Measurements from ENCODE around the gene MACROD2. TPM values are rescaled to one million over a fixed set of nuclear protein-coding genes. Genes with fewer than 3 reads are reported as not detected.

Gene MACROD2
- polyA plus RNA-seq, 2 of the 4 experiments (the other 2 are of a cell fraction), result 0.96 to 1.3 TPM

GRCh38 chr20:14729390-14729789, 734.1 kb downstream of the MACROD2 start:
- ATAC-seq, result no peak
- POLR2A ChIA-PET, result no interaction called here

GRCh38 chr20:14732343-14732742, 737.0 kb downstream of the MACROD2 start:
- DNase-seq (ENCODE audit: low read depth in 1 of 2, low spot score in 1 of 2) (no peak), FAIRE-seq (no peak), ATAC-seq (no peak)
- TF ChIP-seq USF2 (IDR thresholded peaks at IDR 0.05) (no peak), ZFP36 (IDR thresholded peaks at IDR 0.05; ENCODE audit: borderline replicate concordance, partially characterized antibody) (no peak), JUNB (IDR thresholded peaks at IDR 0.05) (no peak), CBX2 (IDR thresholded peaks at IDR 0.05; ENCODE audit: borderline replicate concordance, low read depth) (no peak), HDAC2 (IDR thresholded peaks at IDR 0.05) (no peak)
- 47% methylated on average over 3 of the region's 3 CpGs for WGBS (ENCODE audit: missing lambda C conversion rate)
- POLR2A ChIA-PET, result no interaction called here
- no peak overlapping the region for H3K4me2 ChIP-seq
- H3K4me3 ChIP-seq, result no peak overlapping the region
- peaks cover 9% of the 10 kb centered on the region; the same call in 2 of the 3 replicates for H3K9me3 ChIP-seq
- peaks cover 10% of the 10 kb centered on the region for H3K4me1 ChIP-seq
- H3K27ac ChIP-seq, result no peak overlapping the region
- CTCF ChIA-PET, result interaction anchor here (1.2 kb wide), 1 partner anchor 31 kb away, joined by 3 read pairs; no protein-coding TSS in a partner anchor

More at GRCh38 chr20:14729390-14729789, 734.1 kb downstream of the MACROD2 start:
- 13% methylated on average over 3 of the region's 3 CpGs for WGBS (ENCODE audit: missing lambda C conversion rate)
- Histone ChIP-seq H3K4me3 (no peak overlapping the region), H3K4me1 (peaks cover 10% of the 10 kb centered on the region), H3K27ac (0 out of 6 replicates have a peak overlapping the region, but pooled peaks of 1 of the 2 experiments have one; percentile 11), H3K9me3 (peaks cover 5% of the 10 kb centered on the region; the same call in 2 of the 3 replicates), H3K4me2 (peak overlapping the region; percentile 31; the same call in 1 of the 3 replicates)
- CTCF ChIA-PET, result interaction anchor here (1.2 kb wide), 1 partner anchor 111 kb away, joined by 3 read pairs; no protein-coding TSS in a partner anchor
- DNase-seq (ENCODE audit: low read depth in 1 of 2, low spot score in 1 of 2) (peak in 1 of 2 experiments; percentile 35), FAIRE-seq (peak; percentile 65)
- TF ChIP-seq EHMT2 (IDR thresholded peaks at IDR 0.05; ENCODE audit: low read depth) (no peak), CEBPB (IDR thresholded peaks at IDR 0.05) (no peak), SMC3 (IDR thresholded peaks at IDR 0.05) (no peak), E2F6 (IDR thresholded peaks at IDR 0.05; ENCODE audit: borderline replicate concordance, low read depth) (no peak), NPAS2 (CRISPR knock-in tag; IDR thresholded peaks at IDR 0.05; ENCODE audit: borderline replicate concordance) (no peak), ESRRA (IDR thresholded peaks at IDR 0.05; ENCODE audit: borderline replicate concordance, low read length) (no peak), HMGXB4 (CRISPR knock-in tag; IDR thresholded peaks at IDR 0.05; ENCODE audit: borderline replicate concordance) (no peak), POLR2AphosphoS2 (conservative IDR thresholded peaks at IDR 0.05; ENCODE audit: low read length) (no peak), EHF (CRISPR knock-in tag; IDR thresholded peaks at IDR 0.05) (no peak), ELK1 (IDR thresholded peaks at IDR 0.05; ENCODE audit: low read depth, low read length) (no peak), JUN (IDR thresholded peaks at IDR 0.05) (no peak), ZNF302 (CRISPR knock-in tag; IDR thresholded peaks at IDR 0.05) (no peak), BCL3 (IDR thresholded peaks at IDR 0.05) (no peak), RNF2 (IDR thresholded peaks at IDR 0.05; ENCODE audit: borderline replicate concordance, low read depth) (no peak)

Data from A549 (cell line).